ENCODE data around the gene SHISAL1.

SHISAL1 gene

DNA sequence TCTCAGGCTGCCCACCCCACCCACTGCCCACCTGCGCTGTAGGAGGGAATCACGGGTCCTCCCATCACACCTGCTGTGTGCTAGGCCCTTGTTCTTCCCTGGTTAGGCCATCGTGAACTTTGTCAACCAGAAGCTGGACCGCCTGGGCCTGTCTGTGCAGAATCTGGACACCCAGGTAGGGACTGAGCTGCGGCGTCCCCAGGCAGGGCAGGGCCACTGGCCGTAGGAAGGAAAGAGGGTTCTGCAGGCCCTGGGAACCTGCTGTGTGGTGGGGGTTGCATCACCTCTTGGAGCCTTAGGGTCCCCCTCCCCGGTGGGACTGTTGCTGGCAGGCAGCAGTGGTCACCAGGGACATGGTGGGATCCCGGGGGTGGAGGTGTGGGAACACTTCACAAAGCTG is 116.5 kb downstream of the SHISAL1 start:
- H3K9me2 ChIP-seq (ENCODE audit: low read depth, low read length): no peaks in the 10 kb centered on the region
- no peak overlapping the region for H3K9ac ChIP-seq (ENCODE audit: low read length)
- no peak for TF ChIP-seq EZH2 (IDR thresholded peaks at IDR 0.05; ENCODE audit: borderline replicate concordance, low read length)
- TF ChIP-seq, protein P1, sequence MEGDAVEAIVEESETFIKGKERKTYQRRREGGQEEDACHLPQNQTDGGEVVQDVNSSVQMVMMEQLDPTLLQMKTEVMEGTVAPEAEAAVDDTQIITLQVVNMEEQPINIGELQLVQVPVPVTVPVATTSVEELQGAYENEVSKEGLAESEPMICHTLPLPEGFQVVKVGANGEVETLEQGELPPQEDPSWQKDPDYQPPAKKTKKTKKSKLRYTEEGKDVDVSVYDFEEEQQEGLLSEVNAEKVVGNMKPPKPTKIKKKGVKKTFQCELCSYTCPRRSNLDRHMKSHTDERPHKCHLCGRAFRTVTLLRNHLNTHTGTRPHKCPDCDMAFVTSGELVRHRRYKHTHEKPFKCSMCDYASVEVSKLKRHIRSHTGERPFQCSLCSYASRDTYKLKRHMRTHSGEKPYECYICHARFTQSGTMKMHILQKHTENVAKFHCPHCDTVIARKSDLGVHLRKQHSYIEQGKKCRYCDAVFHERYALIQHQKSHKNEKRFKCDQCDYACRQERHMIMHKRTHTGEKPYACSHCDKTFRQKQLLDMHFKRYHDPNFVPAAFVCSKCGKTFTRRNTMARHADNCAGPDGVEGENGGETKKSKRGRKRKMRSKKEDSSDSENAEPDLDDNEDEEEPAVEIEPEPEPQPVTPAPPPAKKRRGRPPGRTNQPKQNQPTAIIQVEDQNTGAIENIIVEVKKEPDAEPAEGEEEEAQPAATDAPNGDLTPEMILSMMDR (IDR thresholded peaks at IDR 0.05; ENCODE audit: low read length): no peak
- H3K27me3 ChIP-seq (ENCODE audit: insufficient read depth, low read length): no peaks in the 10 kb centered on the region
- no peaks in the 10 kb centered on the region for H3K79me2 ChIP-seq (ENCODE audit: insufficient read depth, low read length)
- H2AFZ ChIP-seq (ENCODE audit: low read length): no peak overlapping the region
- no peaks in the 10 kb centered on the region for H3K9me3 ChIP-seq (ENCODE audit: low read length)
- no peaks in the 10 kb centered on the region for H3K36me3 ChIP-seq (ENCODE audit: insufficient read depth, low read length)
- no peaks in the 10 kb centered on the region for H3K4me1 ChIP-seq (ENCODE audit: insufficient read depth, low read length, severe bottlenecking)
- H3F3A ChIP-seq (ENCODE audit: insufficient read depth, low read length): no peaks in the 10 kb centered on the region
- no peak overlapping the region for H3K4me2 ChIP-seq (ENCODE audit: low read length)
- no peak overlapping the region for H3K27ac ChIP-seq (ENCODE audit: low read depth, low read length, poor library complexity, severe bottlenecking)
- H4K20me1 ChIP-seq (ENCODE audit: insufficient read depth, low read length): no peaks in the 10 kb centered on the region
- no peak overlapping the region for H3K4me3 ChIP-seq (ENCODE audit: low read depth, low read length, poor library complexity, severe bottlenecking)

DNA sequence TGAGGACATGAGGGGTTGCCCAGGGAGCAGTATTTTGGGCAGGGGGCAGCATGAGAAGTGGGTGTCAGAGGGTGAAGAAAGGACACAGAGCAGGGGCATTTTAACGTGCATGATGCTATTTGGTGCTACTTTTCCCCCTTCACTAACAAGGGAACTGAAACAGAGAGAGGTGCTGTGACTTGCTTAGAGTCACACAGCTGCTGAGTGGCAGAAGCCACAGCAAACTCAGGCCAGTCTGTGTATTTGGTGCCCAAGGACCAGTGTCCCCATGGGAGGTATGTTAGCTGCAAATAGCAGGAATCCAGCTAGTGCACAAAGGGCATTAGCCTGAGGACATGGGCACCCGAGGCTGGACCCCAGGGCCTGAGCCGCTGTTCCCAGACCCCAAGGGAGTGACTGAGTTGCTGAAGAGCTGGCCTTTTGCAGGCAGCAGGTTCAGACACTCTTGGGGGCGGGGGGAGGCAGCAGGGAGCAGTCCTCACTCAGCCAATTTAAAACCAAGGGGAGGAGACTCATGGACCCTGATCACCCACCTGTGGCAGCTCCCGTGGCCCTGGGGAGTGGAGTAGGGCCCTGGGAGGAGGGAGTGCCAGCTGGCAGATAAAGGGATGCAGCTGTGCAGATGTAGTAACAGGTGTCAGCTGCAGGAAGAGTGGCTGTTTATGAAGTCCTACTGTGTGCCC is 117.4 kb downstream of the SHISAL1 start:
- Histone ChIP-seq H3K79me2 (ENCODE audit: insufficient read depth, low read length) (no peaks in the 10 kb centered on the region), H2AFZ (ENCODE audit: low read length) (no peak overlapping the region), H3K9me2 (ENCODE audit: low read depth, low read length) (no peaks in the 10 kb centered on the region), H3K4me3 (ENCODE audit: low read depth, low read length, poor library complexity, severe bottlenecking) (no peak overlapping the region), H3K9ac (ENCODE audit: low read length) (no peak overlapping the region), H4K20me1 (ENCODE audit: insufficient read depth, low read length) (no peaks in the 10 kb centered on the region), H3K4me2 (ENCODE audit: low read length) (no peak overlapping the region), H3F3A (ENCODE audit: insufficient read depth, low read length) (no peaks in the 10 kb centered on the region), H3K9me3 (ENCODE audit: low read length) (no peaks in the 10 kb centered on the region), H3K27ac (ENCODE audit: low read depth, low read length, poor library complexity, severe bottlenecking) (no peak overlapping the region), H3K36me3 (ENCODE audit: insufficient read depth, low read length) (no peaks in the 10 kb centered on the region), H3K27me3 (ENCODE audit: insufficient read depth, low read length) (no peaks in the 10 kb centered on the region), H3K4me1 (ENCODE audit: insufficient read depth, low read length, severe bottlenecking) (no peaks in the 10 kb centered on the region)
- TF ChIP-seq, protein P1 (IDR thresholded peaks at IDR 0.05; ENCODE audit: low read length): no peak
- TF ChIP-seq EZH2 (IDR thresholded peaks at IDR 0.05; ENCODE audit: borderline replicate concordance, low read length): no peak

DNA sequence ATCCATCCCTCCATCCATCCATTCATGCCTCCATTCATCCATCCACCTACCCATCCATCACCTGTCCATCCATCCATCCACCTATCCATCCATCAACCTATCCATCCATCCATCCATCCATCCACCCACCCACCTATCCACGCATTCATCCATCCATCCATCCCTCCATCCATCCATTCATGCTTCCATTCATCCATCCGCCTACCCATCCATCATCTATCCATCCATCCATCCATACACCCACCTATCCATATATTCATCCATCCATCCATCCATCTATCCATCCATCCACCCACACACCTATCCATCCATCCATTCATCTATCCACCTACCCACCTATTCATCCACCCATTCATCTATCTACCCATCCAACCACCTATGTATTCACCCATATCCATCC is 118.2 kb downstream of the SHISAL1 start:
- Histone ChIP-seq H3F3A (ENCODE audit: insufficient read depth, low read length) (no peaks in the 10 kb centered on the region), H3K4me3 (ENCODE audit: low read depth, low read length, poor library complexity, severe bottlenecking) (no peak overlapping the region), H3K4me1 (ENCODE audit: insufficient read depth, low read length, severe bottlenecking) (no peaks in the 10 kb centered on the region), H3K27me3 (ENCODE audit: insufficient read depth, low read length) (no peaks in the 10 kb centered on the region), H3K36me3 (ENCODE audit: insufficient read depth, low read length) (no peaks in the 10 kb centered on the region), H3K79me2 (ENCODE audit: insufficient read depth, low read length) (no peaks in the 10 kb centered on the region), H3K27ac (ENCODE audit: low read depth, low read length, poor library complexity, severe bottlenecking) (no peak overlapping the region), H3K4me2 (ENCODE audit: low read length) (no peak overlapping the region), H3K9me2 (ENCODE audit: low read depth, low read length) (no peaks in the 10 kb centered on the region), H4K20me1 (ENCODE audit: insufficient read depth, low read length) (no peaks in the 10 kb centered on the region), H3K9ac (ENCODE audit: low read length) (no peak overlapping the region), H3K9me3 (ENCODE audit: low read length) (no peaks in the 10 kb centered on the region), H2AFZ (ENCODE audit: low read length) (no peak overlapping the region)
- TF ChIP-seq EZH2 (IDR thresholded peaks at IDR 0.05; ENCODE audit: borderline replicate concordance, low read length): no peak
- TF ChIP-seq, protein P1 (IDR thresholded peaks at IDR 0.05; ENCODE audit: low read length): no peak
